ACC112 (cell line): ENCODE results near the gene COL12A1.

Experiments
- H2AFZ ChIP-seq: fragments of 200-600 bp; sonication (generic); one replicate; pipeline ENCODE4 v1.6.0; 2017; ENCODE audit warnings: antibody characterized with exemption, low read length; ENCODE audit not compliant: unreplicated experiment
- H3K27ac ChIP-seq: fragments of 200-600 bp; sonication (generic); 2 replicates; pipeline ENCODE4 v1.5.1; 2014; ENCODE audit warnings: low read depth, mild to moderate bottlenecking, antibody characterized with exemption, low read length, moderate library complexity
- H3K27me3 ChIP-seq: fragments of 200-600 bp; sonication (generic); 2 replicates; pipeline ENCODE4 v1.6.1; 2014; ENCODE audit warnings: mild to moderate bottlenecking, antibody characterized with exemption, low read length, moderate library complexity, mixed read lengths; ENCODE audit not compliant: insufficient read depth
- H3K36me3 ChIP-seq: fragments of 200-600 bp; sonication (generic); 2 replicates; pipeline ENCODE4 v1.6.1; 2016; ENCODE audit warnings: mild to moderate bottlenecking, antibody characterized with exemption, low read length, moderate library complexity, mixed read lengths; ENCODE audit not compliant: insufficient read depth
- H3K4me1 ChIP-seq: fragments of 200-600 bp; sonication (generic); one replicate; pipeline ENCODE4 v1.6.1; 2016; ENCODE audit warnings: low read length, mixed read lengths; ENCODE audit not compliant: insufficient read depth, unreplicated experiment, control insufficient read depth
- H3K4me3 ChIP-seq: fragments of 200-600 bp; sonication (generic); 2 replicates; pipeline ENCODE4 v1.5.1; 2014; ENCODE audit warnings: mild to moderate bottlenecking, low read depth, low read length
- H3K79me2 ChIP-seq: fragments of 200-600 bp; sonication (generic); one replicate; pipeline ENCODE4 v1.6.0; 2016; ENCODE audit warnings: low read length; ENCODE audit not compliant: control insufficient read depth, unreplicated experiment, insufficient read depth

Gene COL12A1

GRCh38 chr6:75116946-75117345 lies 88.9 kb downstream of the COL12A1 start:
- no peaks in the 10 kb centered on the region for H3K79me2 ChIP-seq
- no peak overlapping the region for H2AFZ ChIP-seq
- peaks cover 23% of the 10 kb centered on the region for H3K36me3 ChIP-seq
- H3K27me3 ChIP-seq = no peaks in the 10 kb centered on the region
- no peak overlapping the region for H3K4me3 ChIP-seq
- no peaks in the 10 kb centered on the region for H3K4me1 ChIP-seq
- H3K27ac ChIP-seq = no peak overlapping the region

GRCh38 chr6:75115481-75115880 lies 90.4 kb downstream of the COL12A1 start:
- no peak overlapping the region for H3K27ac ChIP-seq
- no peak overlapping the region for H2AFZ ChIP-seq

GRCh38 chr6:75114806-75115205 lies 91.0 kb downstream of the COL12A1 start:
- no peak overlapping the region for H2AFZ ChIP-seq
- H3K27ac ChIP-seq = no peak overlapping the region
- no peaks in the 10 kb centered on the region for H3K4me1 ChIP-seq
- peaks cover 23% of the 10 kb centered on the region for H3K36me3 ChIP-seq
- H3K79me2 ChIP-seq = no peaks in the 10 kb centered on the region
- H3K27me3 ChIP-seq = no peaks in the 10 kb centered on the region
- no peak overlapping the region for H3K4me3 ChIP-seq

More at GRCh38 chr6:75115481-75115880, 90.4 kb downstream of the COL12A1 start:
- Histone ChIP-seq H3K4me3 (no peak overlapping the region), H3K4me1 (no peaks in the 10 kb centered on the region), H3K27me3 (no peaks in the 10 kb centered on the region), H3K36me3 (peaks cover 23% of the 10 kb centered on the region), H3K79me2 (no peaks in the 10 kb centered on the region)

GRCh38 chr6:75114195-75114594 lies 91.7 kb downstream of the COL12A1 start:
- no peaks in the 10 kb centered on the region for H3K27me3 ChIP-seq
- H3K79me2 ChIP-seq = no peaks in the 10 kb centered on the region

GRCh38 chr6:75113446-75113845 lies 92.4 kb downstream of the COL12A1 start:
- Histone ChIP-seq H3K4me1 (peaks cover 4% of the 10 kb centered on the region), H2AFZ (no peak overlapping the region), H3K79me2 (no peaks in the 10 kb centered on the region), H3K27me3 (no peaks in the 10 kb centered on the region), H3K4me3 (no peak overlapping the region), H3K27ac (no peak overlapping the region), H3K36me3 (peaks cover 14% of the 10 kb centered on the region)

More at GRCh38 chr6:75114195-75114594, 91.7 kb downstream of the COL12A1 start:
- Histone ChIP-seq H2AFZ (no peak overlapping the region), H3K4me3 (no peak overlapping the region), H3K4me1 (peaks cover 3% of the 10 kb centered on the region), H3K27ac (no peak overlapping the region), H3K36me3 (peaks cover 21% of the 10 kb centered on the region)

- H3K4me1 ChIP-seq = peaks cover 4% of the 10 kb centered on the region
- no peaks in the 10 kb centered on the region for H3K27me3 ChIP-seq
- no peak overlapping the region for H3K27ac ChIP-seq
- no peak overlapping the region for H3K4me3 ChIP-seq
- H3K36me3 ChIP-seq = no peaks in the 10 kb centered on the region
- H3K79me2 ChIP-seq = no peaks in the 10 kb centered on the region
- H2AFZ ChIP-seq = no peak overlapping the region
Observed at GRCh38 chr6:75109765-75110164, 96.1 kb downstream of the COL12A1 start.

- Histone ChIP-seq H3K36me3 (no peaks in the 10 kb centered on the region), H3K4me1 (peaks cover 4% of the 10 kb centered on the region), H3K79me2 (no peaks in the 10 kb centered on the region), H2AFZ (no peak overlapping the region), H3K27me3 (no peaks in the 10 kb centered on the region), H3K4me3 (no peak overlapping the region), H3K27ac (no peak overlapping the region)
Observed at GRCh38 chr6:75109022-75109421, 96.8 kb downstream of the COL12A1 start.

GRCh38 chr6:75108333-75108974 lies 97.4 kb downstream of the COL12A1 start:
- Histone ChIP-seq H3K27me3 (no peaks in the 10 kb centered on the region), H3K4me1 (peaks cover 8% of the 10 kb centered on the region), H3K27ac (no peak overlapping the region), H3K4me3 (no peak overlapping the region), H2AFZ (no peak overlapping the region), H3K79me2 (no peaks in the 10 kb centered on the region), H3K36me3 (no peaks in the 10 kb centered on the region)

- Histone ChIP-seq H3K27me3 (no peaks in the 10 kb centered on the region), H3K79me2 (no peaks in the 10 kb centered on the region), H2AFZ (no peak overlapping the region), H3K36me3 (no peaks in the 10 kb centered on the region), H3K4me1 (peaks cover 13% of the 10 kb centered on the region), H3K4me3 (no peak overlapping the region), H3K27ac (no peak overlapping the region)
Observed at GRCh38 chr6:75107913-75108312, 97.9 kb downstream of the COL12A1 start.

GRCh38 chr6:75106426-75106825 lies 99.4 kb downstream of the COL12A1 start:
- Histone ChIP-seq H3K4me3 (no peak overlapping the region), H3K4me1 (peaks cover 28% of the 10 kb centered on the region), H3K27me3 (no peaks in the 10 kb centered on the region), H3K27ac (no peak overlapping the region), H2AFZ (no peak overlapping the region), H3K79me2 (no peaks in the 10 kb centered on the region), H3K36me3 (peaks cover 1% of the 10 kb centered on the region; the same call in 1 of the 2 replicates)

GRCh38 chr6:75103431-75103830 lies 102.4 kb downstream of the COL12A1 start:
- H3K27ac ChIP-seq = peak overlapping the region; percentile 93
- H3K27me3 ChIP-seq = no peaks in the 10 kb centered on the region
- peaks cover 45% of the 10 kb centered on the region for H3K4me1 ChIP-seq

More at GRCh38 chr6:75103431-75103830, 102.4 kb downstream of the COL12A1 start:
- no peak overlapping the region for H3K4me3 ChIP-seq
- no peaks in the 10 kb centered on the region for H3K79me2 ChIP-seq
- H2AFZ ChIP-seq = no peak overlapping the region
- H3K36me3 ChIP-seq = peaks cover 18% of the 10 kb centered on the region; the same call in 1 of the 2 replicates
